Endodermal cell (in vitro differentiated cells): Measurements from ENCODE around the gene MRC2. TPM values are rescaled to one million over a fixed set of nuclear protein-coding genes. Genes with fewer than 3 reads are reported as not detected.
"Not testable (repeated sequence)": the region's sequence is repeated elsewhere in the genome, so short reads cannot be mapped to it uniquely, and the experiment has no call there.

Source experiments
- DNase-seq: peaks from one replicate; pipeline ENCODE4 v3.0.0-alpha.2; 2017
- H3K27ac ChIP-seq: 2 replicates; pipeline ENCODE4 v1.5.1; 2013; ENCODE audit warnings: mild to moderate bottlenecking, low read depth, low read length, moderate library complexity
- H3K27me3 ChIP-seq: 2 replicates; pipeline ENCODE4 v1.6.1; 2013; ENCODE audit warnings: mild to moderate bottlenecking, low read length, moderate library complexity; ENCODE audit not compliant: insufficient read depth, control insufficient read depth, poor library complexity, severe bottlenecking
- H3K36me3 ChIP-seq: 2 replicates; pipeline ENCODE4 v1.7.0; 2013; ENCODE audit warnings: mild to moderate bottlenecking, low read length, moderate library complexity; ENCODE audit not compliant: control insufficient read depth, insufficient read depth
- H3K4me1 ChIP-seq: one replicate; pipeline ENCODE4 v1.7.0; 2013; ENCODE audit warnings: low read length; ENCODE audit not compliant: control insufficient read depth, insufficient read depth
- H3K4me3 ChIP-seq: 2 replicates; pipeline ENCODE4 v1.5.1; 2013; ENCODE audit warnings: mild to moderate bottlenecking, low read length, moderate library complexity
- H3K9ac ChIP-seq: 2 replicates; pipeline ENCODE4 v1.6.1; 2013; ENCODE audit warnings: mild to moderate bottlenecking, low read length, moderate library complexity; ENCODE audit not compliant: poor library complexity, severe bottlenecking; ENCODE audit errors: extremely low read depth
- H3K9me3 ChIP-seq: 2 replicates; pipeline ENCODE4 v1.6.1; 2013; ENCODE audit warnings: mild to moderate bottlenecking, low read length, moderate library complexity; ENCODE audit not compliant: control insufficient read depth
- H3K27ac Mint-ChIP-seq: 2 replicates; pipeline ENCODE4 v1.8.0; 2020; ENCODE audit warnings: mixed read lengths
- H3K27me3 Mint-ChIP-seq: 2 replicates; pipeline ENCODE4 v1.8.0; 2021; ENCODE audit warnings: mild to moderate bottlenecking, mixed read lengths; ENCODE audit not compliant: insufficient read depth
- H3K36me3 Mint-ChIP-seq: 2 replicates; pipeline ENCODE4 v1.8.0; 2020; ENCODE audit warnings: low read depth, mixed read lengths
- H3K4me1 Mint-ChIP-seq: 2 replicates; pipeline ENCODE4 v1.8.0; 2020; ENCODE audit warnings: mixed read lengths
- H3K4me3 Mint-ChIP-seq: 2 replicates; pipeline ENCODE4 v1.8.0; 2020; ENCODE audit warnings: mild to moderate bottlenecking, moderate library complexity, mixed read lengths
- H3K9me3 Mint-ChIP-seq: 2 replicates; pipeline ENCODE4 v1.8.0; 2020; ENCODE audit warnings: mild to moderate bottlenecking, mixed read lengths
- WGBS, 2 experiments: methylation state at CpG; one replicate each; pipeline versions ENCODE4 v1.1.5 to v1.1.7; 2013; ENCODE audit warnings: missing lambda C conversion rate in 2 of 2, mixed read lengths in 1 of 2; ENCODE audit not compliant: insufficient coverage in 1 of 2, insufficient read length in 1 of 2; 5-methylcytosine and 5-hydroxymethylcytosine counted together
- total RNA-seq, 2 donors: library from RNA; stranded (reverse); fragmentation: NEBNext Ultra II Directional in 1 of 2; extraction: Animal tissue kit (Norgen Biotek cat#: 25700) in 1 of 2; gene quantifications; 2 replicates in 1 of 2; 3 replicates in 1 of 2; pipeline ENCODE4 v1.2.1, GENCODE V29; 2021
- TF ChIP-seq, protein P1 (sequence below): fragments of 200-600 bp; sonication (generic); conservative IDR thresholded peaks from 2 replicates; pipeline ENCODE4 v1.5.0; 2021; ENCODE audit warnings: antibody characterized with exemption, mild to moderate bottlenecking

The MRC2 gene
- total RNA-seq, 2 donors from 2014 or later = 103 to 165 TPM

DNA sequence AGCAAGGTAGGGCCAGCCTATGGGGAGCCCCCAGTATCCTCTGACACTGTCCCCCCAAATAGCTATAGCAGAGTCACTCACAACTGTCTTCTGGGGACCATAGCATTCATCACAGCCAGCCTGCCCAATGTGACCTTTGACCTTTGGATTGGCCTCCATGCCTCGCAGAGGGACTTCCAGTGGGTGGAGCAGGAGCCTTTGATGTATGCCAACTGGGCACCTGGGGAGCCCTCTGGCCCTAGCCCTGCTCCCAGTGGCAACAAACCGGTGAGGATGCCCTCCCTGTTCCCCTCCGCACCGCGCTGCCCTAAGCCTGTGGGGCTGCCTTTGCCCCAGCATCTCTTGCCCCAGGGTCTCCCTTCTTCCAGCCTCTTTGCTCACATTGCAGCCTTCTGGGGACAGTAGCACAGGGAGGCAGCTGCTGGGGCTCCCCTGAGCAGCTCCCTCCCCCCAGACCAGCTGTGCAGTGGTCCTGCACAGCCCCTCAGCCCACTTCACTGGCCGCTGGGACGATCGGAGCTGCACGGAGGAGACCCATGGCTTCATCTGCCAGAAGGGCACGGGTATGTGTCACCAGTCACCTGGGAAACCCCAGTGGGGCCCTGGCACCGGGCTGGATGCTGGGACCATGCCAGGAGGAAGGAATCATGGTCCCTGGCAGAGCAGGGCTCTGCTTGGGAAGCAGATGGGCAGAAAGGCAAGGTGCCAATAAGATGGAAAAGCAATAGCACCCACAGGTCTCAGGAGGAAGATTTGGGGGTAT lies 61.1 kb downstream of the MRC2 start:
- H3K4me3 Mint-ChIP-seq = no peak overlapping the region
- TF ChIP-seq, protein P1, sequence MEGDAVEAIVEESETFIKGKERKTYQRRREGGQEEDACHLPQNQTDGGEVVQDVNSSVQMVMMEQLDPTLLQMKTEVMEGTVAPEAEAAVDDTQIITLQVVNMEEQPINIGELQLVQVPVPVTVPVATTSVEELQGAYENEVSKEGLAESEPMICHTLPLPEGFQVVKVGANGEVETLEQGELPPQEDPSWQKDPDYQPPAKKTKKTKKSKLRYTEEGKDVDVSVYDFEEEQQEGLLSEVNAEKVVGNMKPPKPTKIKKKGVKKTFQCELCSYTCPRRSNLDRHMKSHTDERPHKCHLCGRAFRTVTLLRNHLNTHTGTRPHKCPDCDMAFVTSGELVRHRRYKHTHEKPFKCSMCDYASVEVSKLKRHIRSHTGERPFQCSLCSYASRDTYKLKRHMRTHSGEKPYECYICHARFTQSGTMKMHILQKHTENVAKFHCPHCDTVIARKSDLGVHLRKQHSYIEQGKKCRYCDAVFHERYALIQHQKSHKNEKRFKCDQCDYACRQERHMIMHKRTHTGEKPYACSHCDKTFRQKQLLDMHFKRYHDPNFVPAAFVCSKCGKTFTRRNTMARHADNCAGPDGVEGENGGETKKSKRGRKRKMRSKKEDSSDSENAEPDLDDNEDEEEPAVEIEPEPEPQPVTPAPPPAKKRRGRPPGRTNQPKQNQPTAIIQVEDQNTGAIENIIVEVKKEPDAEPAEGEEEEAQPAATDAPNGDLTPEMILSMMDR = no peak

DNA sequence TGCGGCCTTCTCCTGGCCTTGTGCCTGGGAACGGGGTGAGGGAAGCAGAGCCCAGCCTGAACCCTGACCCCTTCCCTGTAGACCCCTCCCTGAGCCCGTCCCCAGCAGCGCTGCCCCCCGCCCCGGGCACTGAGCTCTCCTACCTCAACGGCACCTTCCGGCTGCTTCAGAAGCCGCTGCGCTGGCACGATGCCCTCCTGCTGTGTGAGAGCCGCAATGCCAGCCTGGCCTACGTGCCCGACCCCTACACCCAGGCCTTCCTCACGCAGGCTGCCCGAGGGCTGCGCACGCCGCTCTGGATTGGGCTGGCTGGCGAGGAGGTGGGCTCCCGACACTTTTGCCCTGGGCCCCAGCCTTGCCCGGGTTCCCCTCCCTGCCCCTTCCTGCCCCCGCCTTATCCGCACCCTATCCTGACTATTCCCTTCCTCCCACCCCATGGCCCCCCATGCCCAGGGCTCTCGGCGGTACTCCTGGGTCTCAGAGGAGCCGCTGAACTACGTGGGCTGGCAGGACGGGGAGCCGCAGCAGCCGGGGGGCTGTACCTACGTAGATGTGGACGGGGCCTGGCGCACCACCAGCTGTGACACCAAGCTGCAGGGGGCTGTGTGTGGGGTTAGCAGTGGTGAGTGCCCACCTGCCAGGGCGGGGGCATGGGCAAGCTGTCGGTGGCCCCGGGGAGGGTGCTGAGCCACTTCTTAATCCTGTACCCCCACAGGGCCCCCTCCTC lies 62.1 kb downstream of the MRC2 start:
- Histone ChIP-seq H3K9me3 (peaks cover 11% of the 10 kb centered on the region), H3K27ac (no peak overlapping the region), H3K4me1 (peaks cover 8% of the 10 kb centered on the region), H3K9ac (no peak overlapping the region), H3K36me3 (peaks cover 39% of the 10 kb centered on the region), H3K27me3 (no peaks in the 10 kb centered on the region), H3K4me3 (no peak overlapping the region)
- peak; percentile 42 for DNase-seq
- 89 to 91% methylated on average over 15 to 37 of the region's 37 CpGs for WGBS, 2 experiments
- H3K9me3 Mint-ChIP-seq = peaks cover 11% of the 10 kb centered on the region
- no peak overlapping the region for H3K4me3 Mint-ChIP-seq
- no peak overlapping the region for H3K27ac Mint-ChIP-seq
- H3K36me3 Mint-ChIP-seq = peaks cover 45% of the 10 kb centered on the region
- H3K4me1 Mint-ChIP-seq = peaks cover 10% of the 10 kb centered on the region
- TF ChIP-seq, protein P1 = no peak
- no peaks in the 10 kb centered on the region for H3K27me3 Mint-ChIP-seq

More for the DNA sequence above, 61.1 kb downstream of the MRC2 start:
- Histone ChIP-seq H3K9me3 (peaks cover 15% of the 10 kb centered on the region), H3K27me3 (no peaks in the 10 kb centered on the region), H3K36me3 (peaks cover 49% of the 10 kb centered on the region), H3K4me3 (no peak overlapping the region), H3K9ac (no peak overlapping the region), H3K27ac (no peak overlapping the region), H3K4me1 (no peaks in the 10 kb centered on the region)
- no peaks in the 10 kb centered on the region for H3K27me3 Mint-ChIP-seq
- DNase-seq = no peak
- peaks cover 2% of the 10 kb centered on the region for H3K4me1 Mint-ChIP-seq
- H3K9me3 Mint-ChIP-seq = peaks cover 14% of the 10 kb centered on the region
- WGBS, 2 experiments = 96 to 98% methylated on average over 9 to 11 of the region's 11 CpGs
- H3K36me3 Mint-ChIP-seq = peaks cover 56% of the 10 kb centered on the region
- H3K27ac Mint-ChIP-seq = no peak overlapping the region

DNA sequence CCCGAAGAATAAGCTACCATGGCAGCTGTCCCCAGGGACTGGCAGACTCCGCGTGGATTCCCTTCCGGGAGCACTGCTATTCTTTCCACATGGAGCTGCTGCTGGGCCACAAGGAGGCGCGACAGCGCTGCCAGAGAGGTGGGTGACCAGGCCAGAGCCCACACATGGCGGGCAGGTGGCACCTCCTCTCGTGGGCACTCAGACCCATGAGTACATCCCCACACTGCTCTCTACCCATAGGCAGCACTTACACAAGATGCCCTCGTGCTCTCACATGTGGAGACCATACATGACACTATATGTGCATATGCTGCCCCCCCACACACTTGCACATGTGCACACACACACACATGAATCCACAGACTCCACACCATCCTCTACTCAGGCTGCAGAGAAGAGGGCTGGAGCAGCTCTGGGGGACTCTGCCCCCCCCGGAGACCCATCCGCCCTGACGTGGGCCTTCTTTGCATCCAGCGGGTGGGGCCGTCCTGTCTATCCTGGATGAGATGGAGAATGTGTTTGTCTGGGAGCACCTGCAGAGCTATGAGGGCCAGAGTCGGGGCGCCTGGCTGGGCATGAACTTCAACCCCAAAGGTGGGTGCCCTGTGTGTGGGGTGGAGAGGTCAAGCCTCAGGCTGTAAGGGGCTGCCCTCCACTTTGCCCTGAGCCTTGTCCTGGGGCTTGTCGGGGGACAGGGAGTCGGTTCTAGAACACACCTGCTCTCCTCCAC lies 62.9 kb downstream of the MRC2 start:
- H3K36me3 Mint-ChIP-seq = peaks cover 38% of the 10 kb centered on the region
- Histone ChIP-seq H3K27ac (no peak overlapping the region), H3K9me3 (peaks cover 6% of the 10 kb centered on the region), H3K36me3 (peaks cover 32% of the 10 kb centered on the region), H3K4me3 (no peak overlapping the region), H3K27me3 (no peaks in the 10 kb centered on the region), H3K4me1 (peaks cover 8% of the 10 kb centered on the region), H3K9ac (no peak overlapping the region)
- H3K27ac Mint-ChIP-seq = no peak overlapping the region
- peaks cover 4% of the 10 kb centered on the region for H3K9me3 Mint-ChIP-seq
- peak; percentile 63 for DNase-seq
- H3K4me1 Mint-ChIP-seq = peaks cover 12% of the 10 kb centered on the region
- H3K4me3 Mint-ChIP-seq = no peak overlapping the region
- TF ChIP-seq, protein P1 = peak; percentile 26
- 95 to 97% methylated on average over 10 to 19 of the region's 19 CpGs for WGBS, 2 experiments
- no peaks in the 10 kb centered on the region for H3K27me3 Mint-ChIP-seq

DNA sequence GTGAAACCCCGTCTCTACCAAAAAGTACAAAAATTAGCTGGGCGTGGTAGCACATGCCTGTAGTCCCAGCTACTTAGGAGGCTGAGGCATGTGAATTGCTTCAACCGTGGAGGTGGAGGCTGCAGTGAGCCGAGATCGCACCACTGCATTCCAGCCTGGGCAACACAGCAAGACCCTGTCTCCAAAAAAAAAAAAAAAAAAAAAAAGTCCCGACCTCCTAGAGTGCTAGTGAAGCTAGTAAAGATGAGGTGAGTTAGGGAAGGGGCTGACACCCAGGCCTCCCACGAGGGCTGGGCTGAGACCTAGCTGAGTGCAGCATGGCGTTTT lies 64.1 kb downstream of the MRC2 start:
- Mint-ChIP-seq H3K4me1 (peaks cover 12% of the 10 kb centered on the region), H3K36me3 (peaks cover 26% of the 10 kb centered on the region)
- not testable (repeated sequence) for H3K27ac ChIP-seq, DNase-seq, H3K27me3 ChIP-seq, H3K4me1 ChIP-seq, H3K27ac Mint-ChIP-seq, H3K4me3 Mint-ChIP-seq, H3K9ac ChIP-seq, H3K4me3 ChIP-seq, H3K9me3 ChIP-seq, H3K9me3 Mint-ChIP-seq, H3K27me3 Mint-ChIP-seq
- H3K36me3 ChIP-seq = peaks cover 23% of the 10 kb centered on the region
- 87 to 88% methylated on average over 5 to 8 of the region's 8 CpGs for WGBS, 2 experiments
